GM08714 (cell line): ENCODE results near the gene COX15.
"Not testable (repeated sequence)": the region's sequence is repeated elsewhere in the genome, so short reads cannot be mapped to it uniquely, and the experiment has no call there.

Source experiments
- H3K4me3 ChIP-seq: fragments of 200-500 bp; sonication (Bioruptor generic); 2 replicates; pipeline ENCODE4 v1.5.1; 2014; ENCODE audit warnings: mild to moderate bottlenecking, low read length, inconsistent platforms
- ZNF274 ChIP-seq: IDR thresholded peaks from 2 replicates; pipeline ENCODE4 v1.6.1; 2012; ENCODE audit warnings: mild to moderate bottlenecking, low read depth, low read length

COX15 gene

DNA sequence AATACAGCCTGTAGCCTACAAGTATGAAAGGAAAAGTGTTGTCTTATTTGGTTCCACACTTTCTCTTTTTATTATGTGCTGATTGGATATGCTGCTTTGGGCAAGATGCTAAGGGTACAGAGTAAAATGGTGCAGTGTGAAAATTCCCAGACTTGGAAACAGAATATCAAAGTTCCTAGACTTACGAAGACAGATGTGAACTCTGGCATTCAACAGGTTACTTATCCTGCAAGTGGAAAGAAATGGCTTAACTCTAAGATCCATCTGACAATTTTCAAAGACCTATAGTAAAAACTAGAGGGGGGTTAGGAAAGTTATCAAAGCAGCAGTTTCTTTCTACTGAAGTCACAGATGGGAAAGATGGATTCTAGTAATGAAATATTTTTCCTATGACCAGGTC, 24.2 kb upstream of the COX15 start:
- no peak for TF ChIP-seq ZNF274
- no peak overlapping the region for H3K4me3 ChIP-seq

DNA sequence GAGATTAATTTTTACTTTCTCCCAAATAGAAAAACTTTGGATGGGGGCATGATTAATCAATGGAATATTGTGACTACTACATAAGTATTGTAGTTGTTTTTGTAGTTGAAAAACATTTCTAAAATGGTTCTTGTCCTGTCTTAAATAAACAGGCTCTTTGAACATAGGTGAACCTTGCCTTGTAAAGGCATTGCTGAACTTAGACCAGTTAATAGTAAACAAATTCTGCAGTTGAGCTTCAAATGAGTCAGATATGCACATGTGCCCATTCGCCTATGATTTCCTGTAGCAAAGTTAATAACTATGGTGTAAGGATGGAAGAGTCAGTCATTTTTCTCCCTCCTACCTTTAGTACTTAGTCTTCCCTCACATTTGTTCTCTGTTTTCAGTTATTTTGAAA, 22.7 kb upstream of the COX15 start:
- TF ChIP-seq ZNF274 = no peak
- H3K4me3 ChIP-seq = no peak overlapping the region

DNA sequence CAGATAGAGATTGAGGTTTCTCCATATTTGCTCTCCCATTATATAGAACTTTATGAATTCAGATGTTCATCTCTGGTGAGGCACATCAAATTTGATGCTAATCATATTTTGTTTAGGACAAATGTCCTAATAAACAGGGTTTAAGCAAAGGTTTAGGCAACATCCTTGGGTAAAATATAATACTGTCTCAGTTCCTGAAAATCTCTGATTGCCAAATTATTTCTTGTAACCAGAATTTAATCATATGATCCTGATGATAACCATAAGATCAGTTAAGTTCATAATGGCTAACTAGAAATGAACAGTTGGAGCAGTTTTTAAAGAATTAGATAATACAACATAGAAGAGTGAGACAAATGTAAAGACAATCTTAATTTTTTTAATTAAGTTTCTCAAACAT, 18.7 kb upstream of the COX15 start:
- H3K4me3 ChIP-seq = no peak overlapping the region
- TF ChIP-seq ZNF274 = no peak

DNA sequence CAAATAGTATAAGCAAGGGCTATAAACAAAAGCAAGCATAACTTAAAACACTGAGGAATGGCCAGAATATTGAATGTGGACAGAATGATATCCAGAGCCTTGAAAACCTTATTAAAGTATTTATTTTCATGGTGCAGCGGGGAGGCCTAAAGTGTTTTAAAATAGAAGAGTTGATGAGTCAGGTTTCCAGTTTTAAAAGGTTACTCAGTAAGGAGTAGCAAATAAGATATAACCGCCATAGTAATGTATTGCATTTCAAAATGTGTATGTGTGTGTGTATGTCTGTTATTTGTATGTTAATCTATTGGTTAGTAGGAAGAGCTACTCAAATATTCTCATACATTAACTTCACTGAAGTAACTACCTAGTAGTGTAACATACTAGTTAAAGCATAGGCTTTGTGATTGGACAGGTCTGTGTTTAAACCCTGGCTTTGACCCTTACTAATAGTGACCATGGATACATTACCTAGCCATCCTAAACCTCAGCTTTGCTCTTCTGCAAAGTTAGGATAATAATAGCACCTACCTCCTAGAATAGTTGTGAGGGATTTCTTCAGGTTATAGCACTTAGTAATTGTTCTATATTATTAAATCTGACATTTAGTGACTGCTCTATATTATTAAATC, 17.0 kb upstream of the COX15 start:
- no peak overlapping the region for H3K4me3 ChIP-seq
- TF ChIP-seq ZNF274 = no peak

DNA sequence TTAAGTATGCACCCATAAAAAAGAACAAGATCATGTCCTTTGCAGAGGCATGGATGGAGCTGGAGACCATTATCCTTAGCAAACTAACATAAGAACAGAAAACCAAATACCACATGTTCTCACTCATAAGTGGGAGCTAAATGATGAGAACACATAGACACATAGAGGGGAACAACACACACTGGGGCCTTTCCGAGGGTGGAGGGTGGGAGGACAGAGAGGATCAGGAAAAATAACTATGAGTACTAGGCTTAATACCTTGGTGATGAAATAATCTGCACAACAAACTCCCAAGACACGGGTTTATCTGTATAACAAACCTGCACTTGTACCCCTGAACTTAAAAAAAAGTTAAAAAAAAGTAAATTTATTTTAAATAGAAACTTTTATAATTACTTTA, 14.2 kb upstream of the COX15 start:
- not testable (repeated sequence) for H3K4me3 ChIP-seq

DNA sequence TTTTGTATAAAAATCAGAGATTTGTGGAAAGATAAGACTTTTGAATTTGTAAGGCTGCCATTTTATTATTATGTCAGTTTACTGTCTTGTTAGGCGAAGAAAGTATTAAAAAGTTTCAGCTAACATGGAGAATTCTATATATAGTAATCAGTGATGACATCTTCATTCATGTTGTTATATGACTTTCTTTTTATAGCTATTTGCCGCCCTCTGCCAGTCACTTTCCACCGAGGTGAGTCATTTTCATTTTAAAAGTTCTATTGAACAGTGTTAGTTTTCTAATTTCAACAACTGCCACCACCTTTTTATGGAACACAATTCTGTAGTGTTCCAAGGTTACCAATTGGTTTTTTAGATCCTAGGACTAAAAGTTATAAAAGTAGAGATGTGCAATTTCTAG, 11.9 kb upstream of the COX15 start:
- H3K4me3 ChIP-seq = no peak overlapping the region
- TF ChIP-seq ZNF274 = no peak

DNA sequence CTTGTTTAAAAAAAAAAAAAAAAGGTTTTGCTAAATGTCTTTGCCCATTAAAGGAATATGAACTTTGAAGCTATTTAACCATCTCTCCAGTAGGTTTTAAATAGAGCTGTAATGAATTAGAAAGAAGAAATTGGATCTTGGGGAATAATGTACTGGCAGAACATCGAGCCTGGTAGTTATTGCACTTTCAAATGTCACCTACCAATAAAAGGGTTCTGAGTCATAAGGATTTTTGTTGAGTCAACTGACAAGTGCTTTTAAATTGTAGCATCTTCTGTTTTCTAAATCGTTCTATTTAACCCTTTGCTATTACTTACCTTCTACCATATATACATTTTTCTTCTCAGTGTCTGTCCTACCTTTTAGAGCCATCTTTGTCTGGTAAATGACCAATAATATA, 10.8 kb upstream of the COX15 start:
- no peak overlapping the region for H3K4me3 ChIP-seq
- TF ChIP-seq ZNF274 = no peak

DNA sequence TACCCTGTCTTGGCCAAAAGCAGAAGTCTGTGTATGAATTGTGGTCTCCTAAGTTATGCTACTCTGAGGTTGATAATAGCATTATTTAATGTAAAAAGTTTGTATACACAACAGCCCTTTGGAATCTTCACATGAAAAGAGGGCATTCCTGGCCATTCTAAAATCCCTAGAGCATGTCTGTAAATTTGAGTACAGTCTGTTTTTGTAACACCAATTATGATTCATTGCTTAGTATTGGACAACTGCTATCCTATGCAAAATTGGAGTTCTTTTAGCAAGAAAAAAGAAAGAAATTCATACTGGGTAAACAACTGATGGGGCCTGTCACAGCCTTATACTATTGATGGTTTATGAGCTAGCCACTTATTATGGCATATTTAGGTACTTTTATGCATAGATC, 10.3 kb upstream of the COX15 start:
- no peak overlapping the region for H3K4me3 ChIP-seq
- no peak for TF ChIP-seq ZNF274

DNA sequence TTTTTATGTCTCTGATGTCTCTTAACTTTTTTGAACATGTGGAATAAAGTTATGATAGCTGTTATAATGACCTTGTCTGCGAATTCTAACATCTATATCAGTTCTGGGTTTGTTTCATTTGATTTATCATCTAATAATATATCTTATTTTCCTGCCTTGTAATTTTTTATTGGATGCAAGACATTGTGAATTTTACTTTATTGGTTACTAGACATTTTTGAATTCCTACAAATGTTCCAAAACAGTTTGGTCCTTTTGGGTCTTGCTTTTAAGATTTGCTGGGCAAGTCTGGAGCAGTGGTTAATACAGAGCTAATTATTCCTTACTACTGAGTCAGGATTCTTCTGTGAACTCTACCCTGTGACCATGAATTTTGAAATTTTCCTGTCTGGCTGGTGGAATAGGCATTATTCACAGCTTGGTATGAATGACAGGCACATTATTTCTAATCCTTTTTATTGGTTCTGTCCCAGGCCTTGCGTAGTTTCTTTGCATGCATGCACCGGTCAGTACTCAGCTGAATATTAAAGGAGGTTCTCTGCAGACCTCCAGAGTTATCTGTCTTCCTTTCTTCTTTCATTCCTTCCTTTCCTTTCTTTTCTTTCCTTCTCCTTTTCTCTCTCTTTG, 9.1 kb upstream of the COX15 start:
- H3K4me3 ChIP-seq = no peak overlapping the region
- no peak for TF ChIP-seq ZNF274

DNA sequence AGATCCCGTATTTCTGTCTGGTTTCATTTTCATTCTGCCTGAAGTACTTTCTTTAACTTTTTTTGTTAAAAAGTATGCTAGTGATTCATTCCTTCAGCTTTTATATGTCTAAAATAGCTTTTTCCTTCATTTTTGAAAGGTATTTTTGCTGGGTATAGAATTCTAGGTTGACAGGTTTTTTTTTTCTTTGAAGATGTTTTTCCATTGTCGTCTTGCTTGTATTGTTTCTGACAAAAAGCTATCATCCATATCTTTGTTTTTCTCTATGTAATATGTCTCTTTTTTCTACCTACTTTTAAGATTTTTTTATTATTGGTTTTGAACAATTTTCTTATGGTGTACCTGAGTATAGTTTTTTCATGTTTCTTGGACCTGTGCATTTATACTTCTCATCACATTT, 8.3 kb upstream of the COX15 start:
- H3K4me3 ChIP-seq = no peak overlapping the region
- TF ChIP-seq ZNF274 = no peak

DNA sequence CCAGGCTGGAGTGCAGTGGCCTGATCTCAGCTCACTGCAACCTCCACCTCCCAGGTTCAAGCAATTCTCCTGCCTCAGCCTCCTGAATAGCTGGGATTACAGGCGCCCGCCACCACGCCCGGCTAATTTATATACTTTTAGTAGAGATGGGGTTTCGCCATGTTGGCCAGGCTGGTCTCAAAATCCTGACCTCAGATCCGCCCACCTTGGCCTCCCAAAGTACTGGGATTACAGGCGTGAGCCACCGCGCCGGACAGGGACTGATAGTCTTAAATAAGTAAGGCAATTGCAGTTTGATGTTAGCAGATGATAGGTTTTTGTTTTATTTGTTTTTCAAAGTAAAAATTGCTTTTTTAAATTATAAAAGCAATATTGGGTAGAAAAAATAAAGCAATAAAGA, 2.2 kb upstream of the COX15 start:
- not testable (repeated sequence) for H3K4me3 ChIP-seq

DNA sequence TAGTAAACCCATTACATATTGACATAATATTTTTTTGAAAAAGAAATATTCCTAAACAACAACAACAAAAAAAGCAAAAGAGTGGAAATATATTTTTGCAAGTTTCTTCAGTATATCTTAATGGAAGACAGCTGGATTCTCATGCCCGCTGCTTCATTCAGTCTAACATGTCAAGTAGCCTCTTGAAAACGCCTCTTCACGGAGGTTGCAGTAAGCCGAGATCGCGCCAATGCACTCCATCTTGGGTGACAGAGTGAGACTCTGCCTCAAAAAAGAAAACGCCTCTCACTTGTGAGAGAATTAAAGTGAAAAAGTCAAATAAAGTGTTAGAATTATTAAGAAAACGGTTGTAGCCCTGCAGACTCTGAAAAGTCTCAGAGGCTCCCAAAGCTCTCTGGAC, 1.4 kb upstream of the COX15 start:
- TF ChIP-seq ZNF274 = no peak
- peak overlapping the region; percentile 87; the same call in 1 of the 2 replicates for H3K4me3 ChIP-seq

DNA sequence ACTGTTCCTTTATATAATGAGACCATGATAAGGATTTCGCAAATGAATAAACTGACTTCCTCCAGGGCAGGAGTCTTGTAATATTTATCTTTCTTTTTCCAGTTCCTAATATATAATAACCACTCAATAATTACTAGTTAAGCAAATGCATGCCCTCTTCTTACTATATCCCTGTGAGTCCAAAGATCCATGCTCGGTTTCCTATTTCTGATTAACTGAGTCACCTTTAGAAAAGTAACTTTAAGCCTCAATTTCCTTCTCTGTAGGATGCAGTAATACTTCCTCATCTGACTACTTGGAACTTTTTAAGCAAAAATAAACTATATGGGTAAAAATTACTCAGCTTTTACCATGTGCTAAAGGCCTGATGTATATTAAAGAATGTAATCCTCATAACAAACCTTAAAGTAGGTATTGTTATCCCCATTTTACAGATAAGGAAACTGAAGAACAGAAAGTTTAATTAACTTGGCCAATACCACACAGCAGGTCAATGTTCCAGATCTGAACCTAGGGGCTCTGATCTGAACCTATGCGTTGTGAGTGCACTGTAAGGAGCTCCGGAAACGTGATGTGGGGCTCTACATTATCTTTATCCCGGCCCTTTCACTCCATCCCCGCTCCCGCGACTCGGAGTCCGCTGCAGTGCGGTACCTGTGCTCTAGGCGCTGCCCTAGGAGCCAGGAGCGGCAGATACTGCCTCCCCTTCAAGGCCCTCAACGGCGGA, 458 bp downstream of the COX15 start:
- TF ChIP-seq ZNF274 = no peak
- peak overlapping the region; percentile 87 for H3K4me3 ChIP-seq

DNA sequence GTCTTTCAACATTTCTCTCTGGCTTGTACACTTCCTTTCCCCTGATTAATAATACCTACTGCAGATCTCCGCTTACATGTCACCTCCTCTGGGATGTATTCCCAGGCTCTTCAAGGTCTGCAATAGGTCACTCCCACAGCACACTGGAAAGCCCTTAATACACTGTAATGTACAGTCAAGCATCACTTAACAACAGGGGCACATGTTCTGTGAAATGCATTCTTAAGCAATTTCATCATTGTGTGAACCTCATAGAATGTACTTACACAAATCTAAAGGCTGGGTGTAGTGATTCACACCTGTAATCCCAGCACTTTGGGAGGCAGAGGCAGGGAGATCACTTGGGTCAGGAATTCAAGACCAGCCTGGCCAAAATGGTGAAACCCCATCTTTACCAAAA, 1.9 kb downstream of the COX15 start:
- no peak overlapping the region for H3K4me3 ChIP-seq
- TF ChIP-seq ZNF274 = no peak

DNA sequence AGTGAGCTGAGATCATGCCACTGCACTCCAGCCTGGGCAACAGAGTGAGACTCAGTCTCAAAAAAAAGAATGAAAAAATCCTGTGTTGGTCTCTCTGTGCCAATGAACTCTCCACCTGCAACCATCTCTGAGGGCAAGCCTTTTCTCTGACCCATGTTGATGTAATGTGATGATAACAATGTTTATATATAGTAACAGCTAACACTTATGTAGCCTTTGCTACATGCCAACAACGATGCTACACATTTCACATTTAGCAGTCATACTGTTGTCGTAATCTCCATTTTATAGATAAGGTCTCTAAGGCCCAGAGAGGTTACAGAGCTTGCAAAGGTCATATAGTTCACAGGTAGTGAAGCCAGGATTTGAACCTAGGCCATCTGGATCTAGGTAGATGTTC, 11.5 kb downstream of the COX15 start:
- TF ChIP-seq ZNF274 = no peak
- no peak overlapping the region for H3K4me3 ChIP-seq
